Ishikawa (cell line): ENCODE results near the gene RNF114.

Experiments used
- CEBPB ChIP-seq: IDR thresholded peaks from 2 replicates; pipeline ENCODE4 v1.6.1; 2012
- CREB1 ChIP-seq: IDR thresholded peaks from 2 replicates; pipeline ENCODE4 v1.6.1; 2012; ENCODE audit warnings: low read depth
- EP300 ChIP-seq: IDR thresholded peaks from 2 replicates; pipeline ENCODE4 v1.6.1; 2012; ENCODE audit warnings: borderline replicate concordance
- FOXM1 ChIP-seq: IDR thresholded peaks from 2 replicates; pipeline ENCODE4 v1.6.1; 2012; ENCODE audit warnings: low read depth, borderline replicate concordance
- NFIC ChIP-seq: IDR thresholded peaks from 2 replicates; pipeline ENCODE4 v1.6.1; 2012
- RAD21 ChIP-seq: IDR thresholded peaks from 2 replicates; pipeline ENCODE4 v1.6.1; 2012; ENCODE audit warnings: low read depth
- TAF1 ChIP-seq: IDR thresholded peaks from 2 replicates; pipeline ENCODE4 v1.6.1; 2012; ENCODE audit warnings: low read depth, mild to moderate bottlenecking
- TCF12 ChIP-seq: IDR thresholded peaks from 2 replicates; pipeline ENCODE4 v1.6.1; 2012; ENCODE audit warnings: low read depth
- TEAD4 ChIP-seq: IDR thresholded peaks from 2 replicates; pipeline ENCODE4 v1.6.1; 2012
- YY1 ChIP-seq: IDR thresholded peaks from 2 replicates; pipeline ENCODE4 v1.6.1; 2012; ENCODE audit warnings: low read depth
- ZBTB7A ChIP-seq: IDR thresholded peaks from 2 replicates; pipeline ENCODE4 v1.6.1; 2012; ENCODE audit warnings: low read depth
- TF ChIP-seq, protein P1 (sequence below): IDR thresholded peaks from 2 replicates; pipeline ENCODE4 v1.6.1; 2012; ENCODE audit warnings: low read depth, mild to moderate bottlenecking
- TF ChIP-seq, protein P2 (sequence below): IDR thresholded peaks from 2 replicates; pipeline ENCODE4 v1.6.1; 2012

DNA sequence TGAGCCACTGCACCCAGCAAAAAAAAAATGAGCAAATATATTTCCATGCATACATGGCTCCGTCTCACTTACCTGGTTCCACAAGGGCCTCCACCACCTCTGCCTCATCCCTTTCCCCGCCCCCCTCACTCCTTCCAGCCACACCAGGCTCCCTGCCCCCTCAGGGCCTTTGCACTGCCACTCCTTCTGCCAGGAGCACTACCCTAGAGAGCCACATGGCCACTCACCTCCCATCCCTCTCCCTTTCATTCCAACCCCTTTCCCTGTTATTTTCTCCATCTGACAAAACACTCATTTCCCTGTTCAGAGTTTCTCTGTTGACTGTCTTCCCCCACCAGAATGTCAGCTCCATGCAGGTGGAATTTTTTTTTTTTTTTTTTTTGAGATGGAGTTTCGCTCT lies 59.4 kb downstream of the RNF114 start:
- TF ChIP-seq EP300 = no peak
- TF ChIP-seq CEBPB = no peak
- no peak for TF ChIP-seq RAD21
- no peak for TF ChIP-seq TAF1
- TF ChIP-seq TEAD4 = no peak
- no peak for TF ChIP-seq CREB1
- no peak for TF ChIP-seq ZBTB7A
- TF ChIP-seq, protein P1, sequence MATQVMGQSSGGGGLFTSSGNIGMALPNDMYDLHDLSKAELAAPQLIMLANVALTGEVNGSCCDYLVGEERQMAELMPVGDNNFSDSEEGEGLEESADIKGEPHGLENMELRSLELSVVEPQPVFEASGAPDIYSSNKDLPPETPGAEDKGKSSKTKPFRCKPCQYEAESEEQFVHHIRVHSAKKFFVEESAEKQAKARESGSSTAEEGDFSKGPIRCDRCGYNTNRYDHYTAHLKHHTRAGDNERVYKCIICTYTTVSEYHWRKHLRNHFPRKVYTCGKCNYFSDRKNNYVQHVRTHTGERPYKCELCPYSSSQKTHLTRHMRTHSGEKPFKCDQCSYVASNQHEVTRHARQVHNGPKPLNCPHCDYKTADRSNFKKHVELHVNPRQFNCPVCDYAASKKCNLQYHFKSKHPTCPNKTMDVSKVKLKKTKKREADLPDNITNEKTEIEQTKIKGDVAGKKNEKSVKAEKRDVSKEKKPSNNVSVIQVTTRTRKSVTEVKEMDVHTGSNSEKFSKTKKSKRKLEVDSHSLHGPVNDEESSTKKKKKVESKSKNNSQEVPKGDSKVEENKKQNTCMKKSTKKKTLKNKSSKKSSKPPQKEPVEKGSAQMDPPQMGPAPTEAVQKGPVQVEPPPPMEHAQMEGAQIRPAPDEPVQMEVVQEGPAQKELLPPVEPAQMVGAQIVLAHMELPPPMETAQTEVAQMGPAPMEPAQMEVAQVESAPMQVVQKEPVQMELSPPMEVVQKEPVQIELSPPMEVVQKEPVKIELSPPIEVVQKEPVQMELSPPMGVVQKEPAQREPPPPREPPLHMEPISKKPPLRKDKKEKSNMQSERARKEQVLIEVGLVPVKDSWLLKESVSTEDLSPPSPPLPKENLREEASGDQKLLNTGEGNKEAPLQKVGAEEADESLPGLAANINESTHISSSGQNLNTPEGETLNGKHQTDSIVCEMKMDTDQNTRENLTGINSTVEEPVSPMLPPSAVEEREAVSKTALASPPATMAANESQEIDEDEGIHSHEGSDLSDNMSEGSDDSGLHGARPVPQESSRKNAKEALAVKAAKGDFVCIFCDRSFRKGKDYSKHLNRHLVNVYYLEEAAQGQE = no peak
- no peak for TF ChIP-seq YY1
- TF ChIP-seq, protein P2, sequence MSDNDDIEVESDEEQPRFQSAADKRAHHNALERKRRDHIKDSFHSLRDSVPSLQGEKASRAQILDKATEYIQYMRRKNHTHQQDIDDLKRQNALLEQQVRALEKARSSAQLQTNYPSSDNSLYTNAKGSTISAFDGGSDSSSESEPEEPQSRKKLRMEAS = no peak
- no peak for TF ChIP-seq FOXM1
- no peak for TF ChIP-seq TCF12
- no peak for TF ChIP-seq NFIC
